ENCODE measurements around the gene HS6ST3.

The HS6ST3 gene

DNA sequence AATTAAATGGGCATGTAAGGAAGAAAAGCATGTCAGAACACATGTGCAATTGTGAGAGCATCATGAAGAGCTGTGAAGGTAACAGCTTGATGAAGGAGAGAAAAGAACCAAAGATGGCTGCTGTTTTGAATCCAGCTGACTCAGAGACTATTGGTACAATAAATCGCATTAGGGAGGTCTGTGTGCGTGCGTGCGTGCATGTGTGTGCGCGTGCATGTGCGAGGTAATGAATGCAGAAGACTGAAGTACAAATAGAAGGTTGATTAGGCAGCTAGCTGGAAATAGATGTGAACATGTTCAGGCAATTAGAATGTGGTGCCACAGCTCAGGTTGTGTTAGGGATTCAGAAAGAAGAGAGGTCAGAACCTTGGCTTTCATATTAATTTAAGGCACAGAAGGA lies 463.9 kb downstream of the HS6ST3 start:
- DNase-seq, result no peak

DNA sequence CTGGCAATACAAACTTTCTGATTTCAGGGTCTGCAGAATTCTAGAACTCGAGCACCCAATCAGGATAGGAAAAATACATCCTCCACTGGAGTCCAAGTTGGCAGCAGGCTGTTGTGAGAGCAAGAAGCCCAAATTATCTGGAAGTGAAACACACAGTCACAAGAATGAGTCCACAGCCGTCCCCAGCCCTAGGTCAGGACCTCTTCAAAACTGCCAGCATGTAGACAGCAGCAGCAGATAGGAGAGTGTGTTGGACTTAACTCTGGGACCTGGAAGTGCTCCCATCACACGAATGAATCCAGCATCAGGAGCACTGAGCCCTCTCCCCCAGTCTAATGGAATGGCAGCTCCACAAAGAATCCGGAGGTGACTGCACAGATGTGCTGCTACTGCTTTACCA lies 483.7 kb downstream of the HS6ST3 start:
- DNase-seq, result no peak

DNA sequence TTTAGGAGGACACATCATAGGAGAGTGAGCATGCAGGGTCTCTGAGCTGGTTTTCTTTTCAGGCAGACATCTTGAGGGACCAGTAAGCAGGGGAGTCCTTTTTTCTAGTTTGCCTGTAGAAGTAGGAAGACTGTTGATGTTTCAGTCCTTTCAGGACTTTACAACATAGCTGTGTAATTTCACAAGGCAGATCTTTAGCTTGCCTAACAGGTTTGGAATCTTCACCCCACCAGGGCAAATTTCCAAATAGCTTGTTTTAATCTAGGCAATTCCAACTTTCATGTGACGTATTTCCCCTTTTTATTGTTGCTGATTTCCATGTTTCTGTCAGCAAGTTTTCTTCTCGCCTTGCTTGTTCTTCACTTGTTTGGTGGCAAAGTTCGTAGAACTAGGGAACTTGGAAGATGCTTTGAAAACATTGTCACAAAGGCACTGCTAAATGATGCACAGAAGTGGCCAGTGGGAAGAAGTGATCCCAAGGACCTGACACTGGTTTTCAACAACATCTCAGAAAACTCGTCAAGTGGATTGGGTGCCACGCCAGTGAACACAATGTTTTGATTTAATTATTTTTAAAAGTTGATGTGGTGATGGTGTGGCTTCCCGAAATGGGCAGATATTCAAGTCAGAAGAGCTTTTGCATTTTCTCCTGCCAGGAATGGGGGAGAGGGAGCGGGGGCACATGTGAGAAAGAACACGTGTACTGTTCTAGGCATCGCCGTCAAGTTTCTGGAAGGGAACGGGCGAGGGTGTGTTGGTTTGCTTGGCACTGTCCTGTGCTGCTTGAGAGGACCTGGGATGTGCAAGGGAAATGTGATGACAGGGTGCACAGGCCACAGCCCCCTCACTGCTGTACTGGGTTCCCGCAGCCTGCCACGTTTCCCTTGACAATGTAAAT lies 485.8 kb downstream of the HS6ST3 start:
- no peak for DNase-seq

DNA sequence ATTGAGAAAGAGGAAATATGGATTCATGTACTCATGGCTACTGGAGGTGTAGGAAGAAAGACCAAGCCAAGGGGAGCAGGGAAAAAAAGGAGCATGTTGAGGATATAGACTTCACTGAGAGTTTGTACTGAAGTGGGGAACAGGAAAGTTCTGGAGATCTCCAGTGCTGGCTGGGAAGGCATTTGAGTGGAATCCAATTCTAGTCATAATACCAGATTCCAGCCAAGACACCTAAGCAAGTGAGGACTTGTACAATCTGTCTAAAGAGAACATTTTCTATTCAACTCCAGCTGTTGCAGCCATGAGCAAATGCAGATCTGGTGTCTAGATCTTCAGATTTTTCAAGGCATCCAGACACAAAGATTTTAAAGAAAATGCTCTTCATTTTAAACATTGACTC lies 491.8 kb downstream of the HS6ST3 start:
- DNase-seq, result no peak

DNA sequence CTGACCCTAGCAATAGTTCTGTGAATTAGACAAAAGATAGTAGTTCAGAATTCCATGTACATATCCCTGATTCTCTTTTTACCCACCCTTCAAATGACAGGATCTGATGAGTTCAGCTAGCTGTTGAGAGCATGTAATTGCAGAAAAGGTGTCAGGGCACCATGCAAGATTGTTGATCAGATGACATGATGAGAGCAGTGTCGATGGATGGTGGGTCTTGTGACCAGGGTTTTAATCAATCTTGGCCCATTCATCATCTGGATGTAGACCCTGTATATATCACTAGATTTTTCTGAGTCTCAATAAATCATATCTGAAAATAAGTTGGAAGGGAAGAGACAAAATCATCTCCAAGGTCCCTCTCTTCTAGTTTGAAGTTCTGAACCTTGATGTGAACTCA lies 525.3 kb downstream of the HS6ST3 start:
- no peak for DNase-seq

DNA sequence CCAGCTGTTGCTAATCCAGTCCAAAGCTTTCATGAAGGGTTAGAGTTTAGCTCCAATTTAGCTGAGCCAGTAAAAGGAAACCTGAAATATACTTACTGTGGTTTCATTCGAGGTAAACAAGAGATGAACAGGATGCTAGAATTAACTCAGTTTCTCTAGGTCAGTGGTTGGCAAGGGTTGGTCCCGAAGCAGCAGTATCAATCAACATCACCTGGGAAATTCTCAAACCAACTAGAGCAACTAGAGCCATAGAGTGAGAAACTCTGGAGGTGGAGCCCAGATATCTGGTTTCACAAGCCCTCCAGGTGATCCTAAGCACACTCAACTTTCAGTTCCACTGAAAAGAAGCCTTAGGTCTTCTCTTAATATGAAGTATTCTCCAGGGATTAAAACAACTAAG lies 527.6 kb downstream of the HS6ST3 start:
- no peak for DNase-seq

DNA sequence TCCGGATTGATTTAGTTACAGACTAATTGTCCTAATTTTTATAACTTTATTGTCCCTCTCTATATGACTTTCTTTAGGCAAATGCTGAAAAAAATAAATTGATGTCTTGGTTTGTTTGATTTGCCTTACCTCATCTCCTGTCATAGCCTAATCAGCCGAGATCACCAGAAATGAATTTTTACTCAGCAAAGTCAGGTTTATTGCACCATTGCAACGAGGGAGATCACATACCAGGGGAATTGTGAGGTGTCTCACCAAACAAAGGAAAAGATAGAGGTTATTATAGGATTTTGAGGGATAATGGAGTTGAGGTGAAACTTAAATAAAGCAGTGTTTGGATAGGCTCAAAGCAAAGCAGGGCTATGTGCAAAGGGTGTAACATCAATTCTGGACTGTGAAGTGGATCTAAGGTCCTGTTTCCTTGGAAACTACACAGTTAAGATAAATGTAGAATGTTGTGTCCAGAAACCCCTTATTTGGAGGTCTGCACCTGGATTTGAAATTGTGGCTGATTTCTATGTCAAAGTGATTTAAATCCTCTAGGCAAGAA lies 531.8 kb downstream of the HS6ST3 start:
- no peak for DNase-seq

DNA sequence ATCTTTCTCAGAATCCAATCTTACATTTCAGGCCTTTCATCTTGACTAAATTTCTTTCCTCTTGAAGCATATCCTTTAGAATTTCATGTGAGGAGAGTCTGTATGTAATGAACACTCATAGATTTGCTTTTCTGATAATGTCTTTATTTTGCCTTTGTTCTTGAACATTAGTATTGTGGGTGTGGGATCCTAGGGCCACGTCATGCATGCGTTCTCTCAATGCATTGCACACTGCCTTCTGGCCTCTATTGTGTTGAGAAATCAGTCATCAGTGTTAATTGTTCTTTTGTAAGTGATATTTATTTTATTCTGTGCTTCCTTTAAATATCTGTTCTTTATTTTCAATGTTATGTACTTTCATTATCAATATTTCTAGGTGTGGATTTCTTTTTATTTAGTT lies 539.4 kb downstream of the HS6ST3 start:
- no peak for DNase-seq

DNA sequence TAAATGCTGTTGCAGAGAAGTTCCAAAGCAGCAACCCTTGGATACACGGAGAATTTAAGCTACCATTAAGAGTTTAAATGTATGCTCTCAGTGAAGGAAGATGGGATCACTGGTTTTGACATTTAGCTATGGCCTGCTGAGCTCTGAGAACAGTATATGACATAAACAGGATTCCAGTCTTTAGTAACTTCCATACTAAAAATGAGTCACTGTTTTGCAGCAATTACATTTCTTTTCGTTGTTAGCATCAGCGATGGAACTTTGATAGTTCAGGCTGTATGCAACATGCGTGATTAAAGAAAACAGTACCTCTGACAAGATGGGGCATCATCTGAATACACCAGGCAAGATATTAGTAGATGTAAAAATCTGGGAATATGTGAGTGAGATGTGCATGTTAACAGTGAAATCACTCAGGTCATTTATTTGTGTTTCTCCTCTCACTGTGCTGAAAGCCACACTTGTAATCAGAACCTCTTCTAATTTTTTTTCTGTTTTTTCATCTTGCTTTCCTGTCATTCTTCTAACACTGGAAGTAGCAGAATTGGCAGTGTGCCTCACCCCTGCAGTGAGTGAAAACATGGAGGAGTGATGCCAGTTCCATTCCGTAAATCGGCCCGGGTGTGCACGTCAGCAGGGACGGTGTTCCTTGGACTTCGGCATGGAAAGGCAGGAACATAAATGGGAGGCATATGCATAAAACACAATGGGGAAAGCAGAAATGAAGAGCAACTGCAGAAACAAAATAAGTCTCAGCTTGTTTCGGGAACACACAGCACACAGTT lies 542.8 kb downstream of the HS6ST3 start:
- no peak for DNase-seq

DNA sequence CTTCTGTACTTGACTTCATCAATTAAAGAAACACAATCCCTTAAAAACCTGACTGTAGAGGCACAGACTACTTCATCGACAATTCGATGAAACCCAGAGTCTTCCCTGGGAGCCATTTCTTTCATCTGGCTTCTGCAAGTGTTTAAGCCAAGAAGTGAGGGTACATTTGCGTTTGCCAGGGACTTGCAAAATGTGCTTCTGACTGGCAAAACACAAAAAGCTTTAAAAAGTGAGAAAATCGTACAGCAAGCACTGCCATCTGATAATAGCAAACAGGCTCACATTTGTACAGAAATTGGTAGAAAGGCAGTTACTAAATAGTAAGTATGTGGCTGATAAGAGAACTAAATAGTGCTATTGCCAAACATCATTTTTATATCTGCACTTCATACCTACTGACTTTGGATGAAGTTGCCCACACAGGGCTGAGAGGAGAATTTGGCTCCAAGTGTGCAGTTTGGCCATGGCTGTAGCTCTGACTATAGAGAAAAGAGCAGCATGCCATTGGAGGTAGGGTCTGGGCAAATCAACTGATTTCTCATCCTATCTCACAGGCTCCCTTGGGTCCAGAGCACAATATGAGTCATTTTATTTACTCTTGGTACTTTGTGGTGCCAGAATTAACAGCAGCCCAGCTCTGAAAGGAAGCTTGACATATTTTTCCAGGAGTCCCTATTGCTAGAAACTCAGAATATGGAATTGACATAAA lies 546.2 kb downstream of the HS6ST3 start:
- DNase-seq, result no peak

DNA sequence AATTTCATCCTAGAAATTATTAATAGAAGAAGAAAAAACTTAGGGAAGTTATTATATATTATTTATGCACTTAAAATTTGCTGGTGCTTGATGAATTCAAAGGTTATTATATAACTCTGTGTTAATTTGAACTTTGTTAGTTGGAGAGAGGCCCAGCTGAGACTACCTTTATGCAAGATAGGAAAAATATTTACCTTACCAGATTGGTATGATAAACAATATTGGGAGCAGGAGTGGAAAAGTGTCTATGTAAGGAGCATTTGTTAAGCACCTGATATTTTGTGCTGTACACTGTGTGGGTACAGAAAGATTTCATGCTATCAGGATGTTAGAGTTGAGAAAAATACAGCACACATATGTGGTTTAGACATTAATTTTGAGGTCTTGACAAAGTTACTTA lies 547.1 kb downstream of the HS6ST3 start:
- no peak for DNase-seq

DNA sequence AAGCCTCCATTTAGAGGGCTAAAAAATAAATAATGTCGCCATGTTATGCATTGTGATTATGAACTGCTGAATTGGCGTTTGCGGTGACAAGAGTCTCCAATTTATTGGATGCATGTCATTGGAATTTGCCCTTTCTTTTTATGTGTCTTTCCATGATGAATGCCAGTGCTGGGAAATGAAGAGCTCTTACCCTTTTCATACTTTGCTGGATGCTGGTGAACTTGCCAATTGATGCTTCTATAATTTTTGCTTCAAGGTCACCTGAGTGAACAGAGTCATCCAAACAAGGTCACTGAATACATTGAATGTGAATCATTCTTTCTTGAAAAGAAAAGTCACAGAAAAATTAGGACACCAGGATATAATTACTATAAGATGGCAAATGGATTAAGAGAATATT lies 556.2 kb downstream of the HS6ST3 start:
- no peak for DNase-seq

DNA sequence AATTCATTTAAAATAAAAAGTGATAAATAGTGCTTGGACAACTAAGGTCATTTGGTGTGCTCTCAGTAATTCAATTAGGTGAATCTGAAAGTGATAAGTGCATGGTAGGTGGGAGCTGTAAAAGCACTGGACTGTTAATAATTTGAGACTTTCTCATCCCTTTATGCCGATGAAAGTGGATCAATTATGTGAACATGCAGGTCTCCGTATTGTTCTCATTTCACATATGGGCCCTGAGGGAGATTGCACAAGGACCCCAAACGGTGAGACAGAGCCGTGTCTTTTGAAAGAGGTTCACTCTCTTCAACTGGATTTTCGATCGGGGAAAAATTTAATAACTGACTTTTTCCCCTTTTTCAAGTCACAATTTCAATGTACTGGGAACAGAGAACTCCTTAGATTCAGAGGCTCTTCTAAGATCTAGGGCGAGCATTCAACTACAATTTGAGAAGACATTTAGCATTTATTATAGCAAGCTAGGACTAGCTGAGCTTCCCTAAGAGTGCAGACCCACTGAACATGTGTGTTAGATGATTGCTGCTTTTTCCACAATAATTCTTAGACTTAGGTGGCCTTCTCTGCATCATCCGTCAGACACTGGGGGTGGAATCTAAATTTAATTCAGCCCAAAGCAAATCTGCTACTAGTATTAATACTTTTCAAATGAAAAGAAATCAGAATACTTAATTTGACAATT lies 556.8 kb downstream of the HS6ST3 start:
- no peak for DNase-seq

DNA sequence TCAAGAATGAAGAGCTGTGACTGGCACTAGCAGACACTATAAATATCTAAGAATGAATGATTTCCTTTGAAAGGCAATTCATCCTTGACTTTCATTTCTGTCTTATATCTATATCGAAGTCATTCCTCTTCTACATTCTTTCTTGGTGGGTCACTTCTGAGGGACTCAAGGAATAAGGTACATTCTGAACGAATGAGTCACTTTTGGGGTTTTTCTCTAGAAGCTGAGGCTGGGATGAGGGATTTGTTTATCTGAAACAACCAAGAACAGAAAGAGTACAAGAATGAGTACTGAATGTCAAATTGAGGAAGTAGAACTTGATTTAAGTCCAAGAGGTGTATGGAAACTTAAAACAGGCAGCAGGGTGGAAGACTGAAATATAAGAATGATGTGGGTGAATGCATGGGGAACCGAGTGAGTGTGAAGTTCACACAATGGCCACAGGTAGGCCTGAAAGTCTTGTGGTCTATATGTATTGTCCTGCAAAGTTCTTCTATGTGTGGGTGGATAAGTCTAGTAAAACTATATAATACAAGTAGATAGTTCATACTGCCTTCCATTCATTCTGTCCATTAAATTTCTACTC lies 560.5 kb downstream of the HS6ST3 start:
- no peak for DNase-seq

DNA sequence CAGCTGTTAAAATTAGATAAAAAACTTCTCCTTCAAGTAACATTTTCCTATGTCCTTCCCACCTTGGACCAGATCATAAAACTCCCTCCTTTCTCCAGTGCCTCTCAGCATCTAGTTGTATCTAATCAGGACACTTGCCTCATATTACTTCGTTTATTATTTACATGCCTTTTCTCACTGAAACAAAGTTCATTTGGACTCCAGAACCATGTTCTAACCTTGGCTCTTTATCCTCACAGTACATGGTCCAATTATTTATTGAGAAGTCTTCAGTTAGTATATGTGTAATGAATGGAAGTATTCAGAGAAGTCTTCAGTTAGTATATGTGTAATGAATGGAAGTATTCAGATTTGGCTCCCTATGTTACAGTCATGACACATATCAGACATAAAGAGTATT lies 561.7 kb downstream of the HS6ST3 start:
- DNase-seq, result no peak

DNA sequence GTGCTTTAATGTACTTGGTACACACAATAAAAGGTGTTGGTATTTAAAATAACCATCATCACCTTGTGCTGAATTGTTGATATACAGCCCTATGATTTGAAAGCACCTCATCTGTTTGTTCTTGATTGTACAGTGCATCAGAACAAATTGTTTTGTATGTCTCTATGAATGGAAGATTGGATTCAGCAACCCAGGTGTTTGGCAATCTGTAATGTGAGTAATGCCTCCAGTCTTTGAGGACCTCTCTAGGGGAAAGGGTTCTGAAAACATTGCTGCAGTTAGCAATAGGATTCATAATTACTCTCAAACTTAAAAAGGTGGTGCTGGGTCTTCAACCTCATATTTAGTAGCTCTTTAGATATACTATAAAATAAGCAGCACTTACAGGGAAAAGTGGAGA lies 562.6 kb downstream of the HS6ST3 start:
- no peak for DNase-seq

DNA sequence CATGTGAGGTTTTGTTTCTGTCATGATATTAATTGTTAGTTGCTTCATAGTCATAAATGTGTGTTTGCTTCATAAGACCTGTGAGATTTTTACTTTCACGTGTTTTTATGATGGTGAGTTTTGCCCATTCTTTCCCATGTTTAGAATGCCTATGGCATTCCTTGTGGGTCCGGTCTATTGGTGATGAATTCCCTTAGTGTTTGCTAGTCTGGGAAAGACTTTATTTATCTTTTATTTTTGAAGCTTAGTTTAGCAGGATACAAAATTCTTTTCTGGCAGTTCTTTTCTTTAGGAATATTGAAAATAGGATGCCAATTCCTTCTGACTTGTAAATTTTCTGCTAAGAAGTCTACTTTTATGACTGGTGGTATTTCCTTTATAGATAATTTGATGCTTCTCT lies 571.7 kb downstream of the HS6ST3 start:
- DNase-seq, result no peak

DNA sequence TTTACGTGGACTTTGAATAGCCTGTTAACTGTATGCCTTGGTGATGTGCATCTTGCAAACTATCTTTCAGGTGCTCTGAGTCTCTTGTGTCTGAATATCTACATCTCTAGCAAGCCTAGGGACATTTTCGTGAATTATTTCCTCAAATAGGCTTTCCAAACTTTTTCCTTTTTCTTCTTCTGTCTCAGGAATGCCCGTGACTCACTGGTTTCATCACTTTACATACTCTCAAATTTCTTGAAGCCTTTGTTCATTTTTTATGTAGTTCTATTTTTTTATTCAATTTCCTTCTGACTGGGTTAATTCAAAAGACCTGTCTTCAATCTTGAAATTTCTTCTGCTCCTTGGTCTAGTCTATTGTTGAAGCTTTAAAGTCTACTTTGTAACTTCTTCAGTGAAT lies 572.1 kb downstream of the HS6ST3 start:
- DNase-seq, result no peak

DNA sequence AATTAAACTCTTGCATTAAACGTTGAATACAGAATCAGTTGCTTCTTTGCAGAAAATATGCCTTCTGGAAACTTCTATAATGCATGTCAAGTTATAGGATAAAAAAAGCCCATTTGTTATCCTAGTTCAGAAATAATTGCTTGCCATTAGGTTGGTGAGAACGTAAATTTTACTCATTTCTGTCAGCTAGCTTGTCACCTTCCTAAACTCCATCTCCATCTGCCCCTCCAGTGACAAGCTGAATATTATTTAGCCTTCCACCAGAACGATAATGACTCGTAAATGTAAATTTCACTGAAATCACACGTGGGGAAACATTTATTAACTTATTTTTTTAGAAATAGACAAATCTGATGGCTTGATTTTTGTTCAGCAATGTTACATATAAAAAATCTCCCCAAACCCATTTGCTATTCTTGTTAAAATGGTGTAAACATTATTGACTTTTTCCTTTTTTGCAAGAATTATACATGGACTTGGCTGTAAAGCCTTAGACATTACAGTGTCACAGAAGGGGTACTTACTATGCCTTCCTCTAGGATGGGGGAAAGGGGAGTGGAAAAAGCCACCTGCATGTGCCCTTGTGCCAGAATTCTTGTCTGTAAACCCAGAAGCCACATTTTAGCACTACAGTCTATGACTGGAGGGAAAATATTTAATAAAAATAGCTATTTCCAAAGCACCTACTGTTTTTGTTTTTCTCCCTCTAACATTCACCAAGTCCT lies 577.5 kb downstream of the HS6ST3 start:
- no peak for DNase-seq

DNA sequence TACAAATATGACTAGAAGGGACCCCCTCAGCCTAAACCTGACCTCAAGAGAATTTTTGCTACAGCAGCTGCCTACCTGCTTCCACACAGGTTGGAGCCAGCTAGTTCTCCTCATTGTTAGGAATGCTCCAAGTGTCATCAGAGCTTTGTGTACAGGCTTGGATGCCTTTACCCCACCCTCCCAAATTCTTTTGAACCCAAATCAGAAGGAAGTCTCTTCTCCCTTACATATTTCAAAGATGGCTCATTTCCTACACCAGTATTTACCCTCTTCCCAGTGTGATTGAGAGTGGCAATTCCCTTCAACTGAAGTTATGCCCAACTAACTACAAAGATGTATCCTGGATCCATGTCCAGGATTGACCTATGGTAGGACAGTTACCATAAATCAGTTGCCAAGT lies 581.2 kb downstream of the HS6ST3 start:
- DNase-seq, result no peak

DNA sequence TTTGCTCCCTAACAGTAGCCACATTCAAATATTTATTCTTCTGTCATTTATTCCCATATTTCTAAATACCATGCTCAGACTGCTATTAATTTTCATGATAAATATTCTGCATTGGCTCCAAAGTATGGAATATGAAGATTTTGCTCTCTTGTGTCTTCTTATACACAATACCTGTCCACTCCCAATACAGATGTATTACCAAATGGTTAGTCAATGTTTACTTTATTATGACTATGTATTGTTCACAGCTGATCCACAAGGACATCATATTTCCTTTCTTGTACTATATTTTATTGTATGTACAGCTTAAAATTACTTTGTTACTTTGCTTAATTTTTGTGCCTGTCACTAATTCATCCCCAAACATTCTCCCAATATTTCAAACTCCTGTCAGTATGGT lies 582.1 kb downstream of the HS6ST3 start:
- no peak for DNase-seq

DNA sequence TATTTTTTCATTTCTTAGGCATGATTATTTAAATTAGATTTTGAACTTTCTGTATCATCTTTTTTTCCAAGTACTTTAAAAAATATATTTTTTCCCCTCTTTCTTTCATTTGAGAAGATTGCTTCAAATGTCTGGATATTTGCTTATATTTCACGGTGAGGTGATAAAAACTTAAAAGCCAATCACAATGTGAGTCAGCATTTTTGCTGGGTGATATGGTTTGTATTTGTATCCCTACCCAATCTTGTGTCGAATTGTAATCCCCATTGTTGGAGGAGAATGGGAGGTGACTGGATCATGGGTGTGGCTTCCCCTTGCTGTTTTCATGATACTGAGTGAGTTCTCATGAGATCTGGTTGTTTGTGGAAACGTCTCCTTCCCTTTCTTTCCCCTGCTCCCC lies 583.9 kb downstream of the HS6ST3 start:
- DNase-seq, result no peak

All from effector CD8-positive, alpha-beta T cell (primary cell).